Measurements from ENCODE around the gene AQP7.

AQP7 gene

GRCh38 chr9:33341182-33341581 is 61.2 kb downstream of the AQP7 start:
- DNase-seq (ENCODE audit: low read depth) = no peak

GRCh38 chr9:33340186-33340585 is 62.2 kb downstream of the AQP7 start:
- TF ChIP-seq, protein P1, sequence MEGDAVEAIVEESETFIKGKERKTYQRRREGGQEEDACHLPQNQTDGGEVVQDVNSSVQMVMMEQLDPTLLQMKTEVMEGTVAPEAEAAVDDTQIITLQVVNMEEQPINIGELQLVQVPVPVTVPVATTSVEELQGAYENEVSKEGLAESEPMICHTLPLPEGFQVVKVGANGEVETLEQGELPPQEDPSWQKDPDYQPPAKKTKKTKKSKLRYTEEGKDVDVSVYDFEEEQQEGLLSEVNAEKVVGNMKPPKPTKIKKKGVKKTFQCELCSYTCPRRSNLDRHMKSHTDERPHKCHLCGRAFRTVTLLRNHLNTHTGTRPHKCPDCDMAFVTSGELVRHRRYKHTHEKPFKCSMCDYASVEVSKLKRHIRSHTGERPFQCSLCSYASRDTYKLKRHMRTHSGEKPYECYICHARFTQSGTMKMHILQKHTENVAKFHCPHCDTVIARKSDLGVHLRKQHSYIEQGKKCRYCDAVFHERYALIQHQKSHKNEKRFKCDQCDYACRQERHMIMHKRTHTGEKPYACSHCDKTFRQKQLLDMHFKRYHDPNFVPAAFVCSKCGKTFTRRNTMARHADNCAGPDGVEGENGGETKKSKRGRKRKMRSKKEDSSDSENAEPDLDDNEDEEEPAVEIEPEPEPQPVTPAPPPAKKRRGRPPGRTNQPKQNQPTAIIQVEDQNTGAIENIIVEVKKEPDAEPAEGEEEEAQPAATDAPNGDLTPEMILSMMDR (IDR thresholded peaks at IDR 0.05; ENCODE audit: insufficient read depth, low read depth, low read length, missing control alignments) = no peak
- no peak for DNase-seq (ENCODE audit: low read depth)
- no peak overlapping the region for H3K4me3 ChIP-seq (ENCODE audit: low read length)

More at GRCh38 chr9:33341182-33341581, 61.2 kb downstream of the AQP7 start:
- TF ChIP-seq, protein P1 (IDR thresholded peaks at IDR 0.05; ENCODE audit: insufficient read depth, low read depth, low read length, missing control alignments) = no peak
- H3K4me3 ChIP-seq (ENCODE audit: low read length) = no peak overlapping the region
